DMS114 treated with DMSO at 0.1 percent for 48 hours (cell line): Measurements from ENCODE around the gene UTY.
"Not testable (repeated sequence)": the region's sequence is repeated elsewhere in the genome, so short reads cannot be mapped to it uniquely, and the experiment has no call there.

ENCODE experiments used
- DNase-seq: peaks from one replicate; lab custom pipeline; 2025; ENCODE audit not compliant: unreplicated experiment; lab: John Stamatoyannopoulos, UW

Gene UTY

GRCh38 chrY:13307959-13308358 is 171.9 kb downstream of the UTY start:
- no peak for DNase-seq

GRCh38 chrY:13300795-13301194 is 179.0 kb downstream of the UTY start:
- no peak for DNase-seq

- DNase-seq, result no peak
Observed at GRCh38 chrY:13299411-13299810, 180.4 kb downstream of the UTY start.

- no peak for DNase-seq
Observed at GRCh38 chrY:13296176-13296890, 183.5 kb downstream of the UTY start.

GRCh38 chrY:13295026-13295425 is 184.8 kb downstream of the UTY start:
- DNase-seq, result no peak

- DNase-seq, result no peak
Observed at GRCh38 chrY:13291199-13291598, 188.6 kb downstream of the UTY start.

- not testable (repeated sequence) for DNase-seq
Observed at GRCh38 chrY:13282151-13283054, 197.4 kb downstream of the UTY start.

- no peak for DNase-seq
Observed at GRCh38 chrY:13279561-13279960, 200.3 kb downstream of the UTY start.

GRCh38 chrY:13271706-13272105 is 208.1 kb downstream of the UTY start:
- DNase-seq, result no peak

- not testable (repeated sequence) for DNase-seq
Observed at GRCh38 chrY:13253941-13254440, 225.8 kb downstream of the UTY start.

GRCh38 chrY:13250421-13250820 is 229.4 kb downstream of the UTY start:
- DNase-seq, result no peak

- DNase-seq, result no peak
Observed at GRCh38 chrY:13243716-13244115, 236.1 kb downstream of the UTY start.

- no peak for DNase-seq
Observed at GRCh38 chrY:13233901-13234300, 245.9 kb downstream of the UTY start.

GRCh38 chrY:13233118-13233517 is 246.7 kb downstream of the UTY start:
- no peak for DNase-seq

GRCh38 chrY:13227354-13227953 is 252.4 kb downstream of the UTY start:
- DNase-seq, result no peak

GRCh38 chrY:13210961-13211646 is 268.7 kb downstream of the UTY start:
- no peak for DNase-seq

- DNase-seq, result no peak
Observed at GRCh38 chrY:13205214-13205613, 274.6 kb downstream of the UTY start.
